ENCODE data around the gene APEX1.

Gene APEX1

DNA sequence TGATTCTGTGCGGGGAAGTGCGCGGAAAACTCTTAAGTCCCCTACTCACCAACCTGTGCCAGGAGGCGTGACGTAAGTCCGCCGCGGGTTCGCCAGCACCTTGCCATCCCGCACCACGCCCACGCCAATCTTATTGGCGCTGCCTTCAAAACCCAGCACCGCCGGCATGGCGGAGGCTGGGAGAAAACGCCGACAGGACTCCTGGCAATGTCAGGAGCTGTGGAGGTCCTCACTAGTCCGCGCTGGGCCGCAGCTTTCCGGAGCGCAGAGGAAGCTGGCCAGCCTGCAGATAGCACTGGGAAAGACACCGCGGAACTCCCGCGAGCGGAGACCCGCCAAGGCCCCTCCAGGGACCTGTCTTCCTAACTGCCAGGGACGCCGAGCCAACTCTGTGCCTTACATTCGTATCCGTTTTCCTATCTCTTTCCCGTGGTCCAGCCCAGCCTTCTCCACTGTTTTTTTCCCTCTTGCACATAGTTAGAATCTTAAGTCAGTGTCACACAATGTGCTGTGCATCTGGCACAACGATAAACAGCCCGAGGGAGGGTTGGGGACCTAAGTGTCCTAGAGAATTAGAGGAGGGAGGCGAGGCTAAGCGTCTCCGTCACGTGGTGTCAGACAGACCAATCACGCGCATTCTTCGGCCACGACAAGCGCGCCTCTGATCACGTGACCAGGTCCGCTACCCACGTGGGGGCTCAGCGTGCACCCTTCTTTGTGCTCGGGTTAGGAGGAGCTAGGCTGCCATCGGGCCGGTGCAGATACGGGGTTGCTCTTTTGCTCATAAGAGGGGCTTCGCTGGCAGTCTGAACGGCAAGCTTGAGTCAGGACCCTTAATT, at the start of gene APEX1, which contains the start of gene OSGEP:
Gene APEX1, plus strand, starts transcription at position 711 of the 839 bp plus-strand sequence. CDS start 420 bp downstream, outside the sequence.
Gene OSGEP, minus strand, starts transcription at position 297 of the 839 bp plus-strand sequence. Its CDS starts 129 bp downstream, at position 168.
- DNase-seq: peak; percentile 99

DNA sequence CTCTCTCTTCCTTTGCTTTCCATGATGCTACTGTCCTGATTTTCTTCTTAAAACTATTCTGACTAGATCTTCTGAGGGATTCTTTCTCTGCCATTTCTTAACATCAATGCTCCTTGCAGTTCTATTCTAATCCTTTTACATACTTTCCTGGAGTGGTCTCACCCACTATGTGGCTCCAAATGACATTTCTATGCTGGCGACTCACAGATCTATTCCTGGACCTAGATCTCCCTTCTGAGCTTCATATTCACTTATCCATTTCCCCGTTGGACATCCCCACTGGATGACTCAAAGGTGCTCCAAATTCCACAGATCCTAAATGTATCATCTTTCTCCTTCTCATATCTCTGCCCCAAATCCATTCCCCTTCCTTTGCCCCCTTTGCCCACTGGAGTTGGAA, 45.8 kb upstream of the APEX1 start:
- no peak for DNase-seq

DNA sequence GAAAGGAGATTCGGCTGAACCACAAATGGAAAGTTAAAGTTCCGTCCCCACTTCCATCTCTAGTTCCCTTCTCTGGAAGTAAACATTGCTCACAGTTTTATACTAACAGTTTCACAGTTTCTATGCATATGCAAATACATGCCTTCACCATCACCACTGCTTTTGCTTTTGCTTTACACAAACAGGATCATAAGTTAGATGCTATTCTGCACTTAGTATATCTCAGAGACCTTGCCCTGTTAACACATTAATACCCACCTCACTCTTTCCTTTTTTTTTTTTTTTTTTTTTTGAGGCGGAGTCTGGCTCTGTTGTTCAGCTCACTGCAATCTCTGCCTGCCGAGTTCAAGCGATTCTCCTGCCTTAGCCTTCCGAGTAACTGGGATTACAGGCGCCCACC, 42.6 kb upstream of the APEX1 start:
- DNase-seq: no peak

DNA sequence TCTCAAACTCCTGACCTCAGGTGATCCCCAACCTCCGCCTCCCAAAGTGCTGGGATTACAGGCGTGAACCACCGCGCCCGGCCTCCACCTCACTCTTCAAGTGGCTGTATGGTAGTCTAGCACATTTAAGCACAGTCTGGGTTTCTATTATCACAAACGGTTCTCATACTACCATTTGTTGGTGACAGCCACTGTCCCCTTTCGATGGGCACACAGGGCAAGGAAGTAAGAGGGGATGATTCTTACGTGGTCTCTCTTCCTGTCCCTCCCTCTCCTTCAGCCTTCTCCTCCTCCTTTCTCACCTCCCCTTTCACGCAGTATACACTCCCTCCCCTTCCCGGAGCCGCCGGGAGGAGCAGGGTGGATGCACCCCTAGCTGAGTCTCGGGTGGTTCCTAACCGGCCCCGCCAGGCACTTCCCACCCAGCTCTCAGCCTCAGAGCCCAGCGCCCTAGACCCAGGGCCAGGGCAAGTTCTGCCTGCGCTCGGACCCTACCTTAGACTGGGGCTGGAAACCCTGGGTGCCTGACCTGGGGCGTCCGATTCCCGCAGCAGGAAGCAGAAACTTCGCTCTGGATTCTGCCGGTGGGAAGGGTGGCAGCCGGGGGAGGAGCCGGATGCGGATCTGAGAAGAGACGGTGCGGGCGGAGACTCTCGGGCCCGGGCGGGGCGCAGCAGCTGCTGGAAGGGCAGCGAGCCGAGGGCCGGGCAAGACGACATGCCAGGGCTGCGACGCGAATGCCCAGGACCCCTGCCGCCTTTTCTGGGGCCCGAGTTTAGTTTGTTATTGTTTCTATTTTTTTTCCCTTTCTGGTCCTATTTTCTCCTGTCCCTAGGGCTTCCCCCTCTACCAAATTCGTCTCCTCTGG, 41.9 kb upstream of the APEX1 start, which contains the start of gene TEP1:
Gene TEP1, minus strand, starts transcription at position 626 of the 868 bp plus-strand sequence. CDS start 5,062 bp downstream, outside the sequence.
- DNase-seq: peak; percentile 78

GRCh38 chr14:20413744-20414082, 41.3 kb upstream of the APEX1 start:
- no peak for DNase-seq

DNA sequence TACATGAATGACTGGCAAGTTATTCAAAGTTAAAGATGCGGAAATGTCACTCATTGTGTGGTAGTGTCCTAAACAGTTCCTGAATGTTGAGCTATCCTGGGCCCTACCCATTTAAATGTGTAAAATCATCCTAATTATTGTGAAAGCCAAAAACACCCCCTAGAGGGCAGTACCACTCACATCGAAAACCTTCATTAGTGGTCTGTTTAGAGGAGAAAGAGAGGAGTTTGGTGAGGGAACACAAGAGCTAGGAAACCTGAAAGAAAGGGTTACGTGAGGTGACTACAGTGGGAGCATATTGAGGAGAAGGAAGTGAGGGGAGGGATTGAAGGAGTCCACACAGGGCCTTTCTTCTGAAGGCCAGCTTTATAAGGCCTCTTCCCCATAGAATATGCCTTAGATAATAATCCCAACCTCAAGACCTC, 39.2 kb upstream of the APEX1 start:
- peak; percentile 37 for DNase-seq

DNA sequence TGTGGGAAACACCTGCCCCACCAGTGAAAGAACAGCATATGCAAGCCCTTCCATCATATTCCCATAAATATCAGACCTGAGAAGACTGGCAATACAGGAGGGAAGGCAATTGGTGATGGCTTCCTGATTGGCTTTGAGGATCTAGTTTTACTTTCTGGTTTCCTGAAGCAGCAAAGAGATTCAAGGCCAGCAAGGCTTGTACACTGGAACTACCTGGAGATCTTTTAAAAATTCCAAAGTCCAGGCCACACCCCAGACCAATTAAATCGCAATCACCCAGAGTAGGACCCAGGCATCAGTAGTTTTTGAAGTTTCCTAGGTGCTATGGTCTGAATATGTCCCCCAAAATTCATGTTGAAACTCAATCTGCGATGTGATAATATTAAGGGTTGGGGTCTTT, 38.8 kb upstream of the APEX1 start:
- DNase-seq: no peak

DNA sequence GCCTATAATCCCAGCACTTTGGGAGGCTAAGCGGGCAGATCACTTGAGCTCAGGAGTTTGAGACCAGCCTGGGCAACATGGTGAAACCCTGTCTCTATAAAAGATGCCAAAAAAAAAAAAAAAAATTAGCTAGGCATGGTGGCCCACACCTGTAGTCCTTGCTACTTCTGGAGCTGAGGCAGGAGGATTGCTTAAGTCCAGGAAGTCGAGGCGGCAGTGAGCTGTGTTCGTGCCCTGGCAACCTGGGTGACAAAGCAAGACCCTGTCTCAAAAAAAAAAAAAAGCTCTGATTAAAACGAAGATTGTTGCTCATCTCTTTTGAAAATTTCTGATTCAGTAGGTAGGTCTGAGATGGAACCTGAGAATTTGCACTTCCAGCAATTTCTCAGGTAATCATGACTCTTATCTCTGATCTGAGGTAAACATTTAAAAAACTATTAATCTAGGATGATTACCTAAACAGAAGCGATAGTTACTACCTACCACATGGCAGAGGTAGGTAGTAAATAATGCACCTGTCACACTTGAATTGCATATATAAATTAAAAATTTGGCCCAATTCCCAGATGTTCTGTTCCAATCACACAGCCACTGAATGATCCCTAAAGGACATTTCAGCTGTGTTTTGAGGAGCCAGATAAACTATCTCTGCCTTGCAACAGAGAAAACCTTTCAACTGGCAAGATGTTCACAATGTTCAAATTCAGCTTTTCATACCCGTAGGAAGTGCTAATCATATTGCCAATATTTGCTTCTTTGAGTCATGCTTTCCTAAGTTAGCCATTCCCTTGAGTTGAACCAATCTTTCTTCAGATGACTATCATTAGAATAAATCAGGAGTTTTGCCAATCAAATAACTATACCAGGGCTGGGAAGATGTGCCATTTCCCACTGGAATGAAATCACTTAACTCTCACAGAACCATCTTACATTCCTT, 37.5 kb upstream of the APEX1 start:
- DNase-seq: peak; percentile 11

DNA sequence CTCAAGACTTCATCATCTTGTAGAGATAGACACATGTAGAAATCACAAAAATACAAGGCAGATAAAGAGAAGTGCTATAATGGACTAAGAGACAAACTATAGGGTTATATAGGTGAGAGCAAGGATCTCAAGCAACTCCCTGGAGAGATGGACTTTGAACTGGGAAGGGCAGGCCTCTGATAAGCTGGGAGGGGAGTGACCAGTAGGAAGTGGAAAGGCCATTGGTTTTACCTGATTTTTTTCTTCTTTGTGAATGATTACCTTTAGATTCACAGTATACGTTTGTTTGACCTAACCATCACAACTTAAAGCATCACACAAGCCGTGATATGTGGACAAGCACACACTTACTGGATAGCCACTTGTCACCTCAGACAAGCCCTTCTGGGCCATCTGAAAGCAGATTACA, 36.5 kb upstream of the APEX1 start:
- DNase-seq: no peak

- no peak for DNase-seq
Observed at GRCh38 chr14:20419419-20419818, 35.6 kb upstream of the APEX1 start.

DNA sequence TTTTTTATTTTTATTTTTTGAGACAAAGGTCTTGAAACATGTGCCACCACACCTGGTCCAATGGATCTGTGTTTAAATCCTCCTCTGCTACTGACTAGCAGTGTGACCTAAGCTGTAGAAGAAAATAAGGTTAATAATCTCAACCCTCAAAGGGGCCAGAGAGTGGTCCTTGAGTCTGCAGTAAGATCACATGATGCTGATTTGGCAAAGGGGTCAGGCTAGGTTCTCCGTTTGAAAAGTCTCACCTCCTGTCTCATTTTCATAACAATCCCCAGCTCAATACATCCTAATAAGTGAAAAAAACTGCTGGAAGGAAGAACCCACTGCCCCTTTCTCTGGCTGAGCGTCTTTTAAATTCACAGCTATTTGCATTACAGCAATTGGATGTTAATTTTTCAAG, 33.8 kb upstream of the APEX1 start:
- no peak for DNase-seq

DNA sequence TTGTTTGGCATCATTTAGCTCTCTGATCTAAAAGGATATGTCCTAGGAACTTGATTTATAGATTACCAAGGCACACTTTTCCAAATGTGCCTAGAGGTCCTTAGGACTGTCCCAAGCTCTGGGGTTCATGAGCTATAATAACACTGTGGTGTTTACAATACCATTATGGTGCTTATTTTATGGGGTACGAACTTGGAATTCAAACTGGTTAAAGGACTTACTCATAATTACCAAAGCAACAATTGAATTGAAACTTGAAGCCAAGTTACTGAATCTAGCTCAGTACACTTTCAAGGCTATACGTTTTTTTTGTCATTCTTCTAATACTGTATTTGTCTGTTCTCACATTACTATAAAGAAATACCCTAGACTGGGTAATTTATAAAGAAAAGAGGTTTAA, 32.1 kb upstream of the APEX1 start:
- no peak for DNase-seq

GRCh38 chr14:20424851-20425250, 30.2 kb upstream of the APEX1 start:
- DNase-seq: no peak

DNA sequence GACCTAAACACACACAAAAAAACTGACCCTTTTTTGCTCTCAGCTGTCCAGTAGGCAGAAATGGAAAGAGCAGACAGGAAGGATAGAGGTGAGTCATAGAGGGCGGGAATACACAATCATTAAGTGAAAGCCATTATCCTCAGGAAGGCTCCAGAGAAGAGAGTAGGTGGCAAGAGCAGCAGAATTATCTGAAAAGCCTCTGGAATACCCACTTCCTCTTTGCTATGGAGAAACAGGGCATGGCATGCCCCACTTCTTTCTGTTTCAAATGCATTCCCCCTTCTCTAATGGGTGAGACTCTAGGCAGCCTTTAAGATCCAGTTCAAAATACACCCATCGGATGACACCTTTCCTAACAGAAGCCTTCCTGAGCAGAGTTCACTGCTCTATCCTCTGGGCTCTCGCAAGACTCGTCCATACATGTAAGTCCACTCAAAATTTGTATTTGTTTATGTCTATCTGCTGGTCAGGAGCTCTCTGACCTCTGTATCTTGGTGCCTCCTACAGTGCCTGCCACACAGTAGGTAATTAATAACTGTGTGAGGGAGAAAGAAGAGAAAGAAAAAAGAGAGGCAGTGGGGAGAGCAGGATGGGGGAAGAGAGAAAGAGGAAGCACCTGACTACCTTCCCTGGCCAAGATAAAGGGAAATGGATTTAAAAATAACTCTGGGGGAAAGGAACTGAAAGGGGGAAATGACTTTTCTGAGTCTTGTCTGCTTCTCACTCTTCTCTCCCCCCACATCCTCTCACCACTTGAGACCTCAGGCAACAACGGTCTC, 27.6 kb upstream of the APEX1 start:
- DNase-seq: peak; percentile 22

- no peak for DNase-seq
Observed at GRCh38 chr14:20428010-20428365, 27.0 kb upstream of the APEX1 start.

DNA sequence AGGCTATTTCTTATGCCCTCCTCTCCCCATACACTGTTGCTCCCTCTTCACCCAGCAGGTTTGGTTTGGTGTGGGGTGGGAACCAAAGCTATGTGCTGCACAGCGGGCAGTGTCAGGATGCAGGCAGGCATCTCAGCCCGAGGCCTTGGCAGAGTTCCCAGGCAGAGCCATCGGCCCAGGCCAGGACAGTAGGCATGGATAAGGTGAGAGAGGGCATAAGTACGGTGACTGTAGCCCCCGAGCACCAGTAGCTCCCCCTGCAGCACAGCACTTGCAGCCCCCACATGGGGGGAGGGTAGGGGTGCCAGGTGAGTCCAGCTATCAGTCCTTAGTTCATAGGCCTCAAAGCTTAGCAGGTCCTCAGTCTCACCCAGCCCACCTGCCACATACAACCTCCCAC, 26.2 kb upstream of the APEX1 start:
- no peak for DNase-seq

DNA sequence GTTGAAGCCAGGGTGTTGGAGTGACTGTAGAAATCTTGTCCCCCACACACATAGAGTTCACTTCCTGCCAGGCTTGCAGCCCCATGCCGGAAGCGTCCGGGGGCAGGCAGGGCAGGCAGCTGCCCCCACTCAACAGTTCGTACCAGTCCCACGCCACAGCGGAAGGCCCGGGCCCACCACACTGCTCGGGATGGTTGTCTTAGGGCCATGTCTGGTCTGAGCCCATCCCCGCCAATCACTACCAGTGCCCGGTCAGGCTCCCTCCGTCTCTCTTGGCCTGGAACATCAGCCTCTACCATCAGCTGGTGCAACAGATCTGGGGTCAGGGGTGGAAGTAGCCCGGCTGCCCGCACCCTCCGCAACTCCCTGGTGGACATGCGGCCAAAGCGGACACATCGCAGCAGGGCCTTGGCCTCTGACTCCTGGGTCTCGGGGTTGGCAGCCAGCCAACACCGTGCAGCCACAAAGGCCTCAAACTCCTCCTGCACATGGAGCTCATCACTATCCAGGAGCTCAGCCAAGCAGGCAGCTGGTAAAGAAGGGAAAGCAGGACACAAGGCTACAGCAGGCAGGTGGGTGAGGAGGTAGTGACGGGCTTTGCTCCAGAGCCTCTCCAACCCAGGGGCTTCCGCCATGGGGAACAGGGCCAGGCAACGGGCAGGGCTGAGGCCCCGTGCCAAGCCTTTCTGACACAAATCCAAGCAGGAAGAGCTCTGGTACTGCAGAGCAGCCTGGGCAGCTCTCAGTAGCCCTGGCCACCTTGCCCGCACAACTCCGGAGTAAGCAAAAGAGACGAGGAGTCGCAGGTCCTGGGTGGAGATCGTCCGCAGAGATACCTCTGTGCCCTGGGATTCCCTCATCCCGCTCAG, 25.0 kb upstream of the APEX1 start:
- peak; percentile 90 for DNase-seq

GRCh38 chr14:20434701-20435581, 20.1 kb upstream of the APEX1 start:
- DNase-seq: no peak

- no peak for DNase-seq
Observed at GRCh38 chr14:20435582-20436362, 19.3 kb upstream of the APEX1 start, which contains the start of gene KLHL33. Gene KLHL33 (minus strand): TSS chr14:20436166. CDS start chr14:20435811, 355 bp downstream.

Data from NCI-H2029 (cell line).